SU-DHL-6 (cell line): ENCODE data around the gene AZGP1.
"Not testable (repeated sequence)": the region's sequence is repeated elsewhere in the genome, so short reads cannot be mapped to it uniquely, and the experiment has no call there.

Experiments used
- H2AFZ ChIP-seq: fragments of 200-600 bp; sonication (generic); 2 replicates; pipeline ENCODE4 v1.6.1; 2014; ENCODE audit warnings: low read depth, mild to moderate bottlenecking, moderate library complexity, mixed read lengths, antibody characterized with exemption, low read length; ENCODE audit not compliant: severe bottlenecking
- H3F3A ChIP-seq: fragments of 200-600 bp; shearing (Covaris generic); 2 replicates; pipeline ENCODE4 v1.6.0; 2016; ENCODE audit warnings: antibody characterized with exemption, mild to moderate bottlenecking; ENCODE audit not compliant: insufficient read depth
- H3K27ac ChIP-seq: fragments of 200-600 bp; sonication (generic); 2 replicates; pipeline ENCODE4 v1.5.1; 2016; ENCODE audit warnings: low read depth, mild to moderate bottlenecking, low read length, moderate library complexity, mixed read lengths
- H3K27me3 ChIP-seq: fragments of 200-600 bp; sonication (generic), shearing (Covaris generic); 2 replicates; pipeline ENCODE4 v1.6.0; 2014; ENCODE audit warnings: mild to moderate bottlenecking, low read length
- H3K36me3 ChIP-seq: fragments of 200-600 bp; sonication (generic); 2 replicates; pipeline ENCODE4 v1.6.1; 2014; ENCODE audit warnings: mild to moderate bottlenecking, low read length, mixed read lengths
- H3K4me2 ChIP-seq: fragments of 300-600, 200-600 bp; shearing (Covaris generic), sonication (generic); 2 replicates; pipeline ENCODE4 v1.6.0; 2014; ENCODE audit warnings: low read length, low read depth, mild to moderate bottlenecking; ENCODE audit not compliant: poor library complexity, severe bottlenecking
- H3K4me3 ChIP-seq: fragments of 200-600 bp; sonication (generic); 2 replicates; pipeline ENCODE4 v1.5.1; 2014; ENCODE audit warnings: antibody characterized with exemption, low read length, mild to moderate bottlenecking, mixed read lengths; ENCODE audit not compliant: insufficient read depth, poor library complexity, severe bottlenecking
- H3K79me2 ChIP-seq: fragments of 200-600 bp; sonication (generic); 2 replicates; pipeline ENCODE4 v1.6.1; 2014; ENCODE audit warnings: mild to moderate bottlenecking, low read length, moderate library complexity; ENCODE audit not compliant: insufficient read depth
- H3K9ac ChIP-seq: fragments of 200-600 bp; sonication (generic); 2 replicates; pipeline ENCODE4 v1.7.0; 2014; ENCODE audit warnings: mild to moderate bottlenecking, low read length
- H3K9me2 ChIP-seq: fragments of 200-600 bp; sonication (generic); replicated peaks from 2 replicates; pipeline ENCODE4 v1.6.1; 2014; ENCODE audit warnings: low read length; ENCODE audit not compliant: insufficient read depth
- H3K9me3 ChIP-seq: fragments of 200-600 bp; sonication (generic); 2 replicates; pipeline ENCODE4 v1.6.1; 2014; ENCODE audit warnings: low read length, mixed read lengths; ENCODE audit not compliant: insufficient read depth
- H4K20me1 ChIP-seq: fragments of 200-600 bp; sonication (generic); 2 replicates; pipeline ENCODE4 v1.6.1; 2014; ENCODE audit warnings: low read depth, mild to moderate bottlenecking, antibody characterized with exemption, low read length, moderate library complexity, mixed read lengths
- EZH2phosphoT487 ChIP-seq: fragments of 200-600 bp; sonication (generic), shearing (Covaris generic); conservative IDR thresholded peaks from 2 replicates; pipeline ENCODE4 v1.6.1; 2018; ENCODE audit warnings: mild to moderate bottlenecking, antibody characterized with exemption, low read length, moderate library complexity, mixed read lengths
- TF ChIP-seq, protein P1 (sequence below): fragments of 200-600 bp; sonication (generic); IDR thresholded peaks from one replicate; pipeline ENCODE4 v1.5.1; 2017; ENCODE audit warnings: antibody characterized with exemption, mild to moderate bottlenecking, low read length, moderate library complexity; ENCODE audit not compliant: insufficient read depth, poor library complexity, severe bottlenecking

The AZGP1 gene

DNA sequence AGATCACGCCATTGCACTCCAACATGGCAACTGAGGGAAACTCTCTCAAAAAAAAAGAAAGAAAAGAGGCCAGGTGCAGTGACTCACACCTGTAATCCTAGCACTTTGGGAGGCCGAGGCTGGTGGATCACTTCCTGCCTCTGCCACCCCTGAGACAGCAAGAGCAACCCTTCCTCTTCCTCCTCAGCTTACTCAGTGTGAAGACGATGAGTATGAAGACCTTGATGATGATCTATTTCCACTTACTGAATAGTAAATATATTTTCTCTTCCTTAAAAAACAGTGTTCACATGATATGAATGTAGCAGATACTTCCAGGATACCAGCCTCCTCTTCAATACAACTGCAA is 37.5 kb upstream of the AZGP1 start:
- no peaks in the 10 kb centered on the region; the same call in 1 of the 2 replicates for H3K27me3 ChIP-seq
- no peak overlapping the region for H3K9ac ChIP-seq
- H3K4me2 ChIP-seq, result no peak overlapping the region
- no peaks in the 10 kb centered on the region for H4K20me1 ChIP-seq
- no peaks in the 10 kb centered on the region for H3K9me2 ChIP-seq
- H3K4me3 ChIP-seq, result no peak overlapping the region
- no peak for TF ChIP-seq EZH2phosphoT487
- TF ChIP-seq, protein P1, sequence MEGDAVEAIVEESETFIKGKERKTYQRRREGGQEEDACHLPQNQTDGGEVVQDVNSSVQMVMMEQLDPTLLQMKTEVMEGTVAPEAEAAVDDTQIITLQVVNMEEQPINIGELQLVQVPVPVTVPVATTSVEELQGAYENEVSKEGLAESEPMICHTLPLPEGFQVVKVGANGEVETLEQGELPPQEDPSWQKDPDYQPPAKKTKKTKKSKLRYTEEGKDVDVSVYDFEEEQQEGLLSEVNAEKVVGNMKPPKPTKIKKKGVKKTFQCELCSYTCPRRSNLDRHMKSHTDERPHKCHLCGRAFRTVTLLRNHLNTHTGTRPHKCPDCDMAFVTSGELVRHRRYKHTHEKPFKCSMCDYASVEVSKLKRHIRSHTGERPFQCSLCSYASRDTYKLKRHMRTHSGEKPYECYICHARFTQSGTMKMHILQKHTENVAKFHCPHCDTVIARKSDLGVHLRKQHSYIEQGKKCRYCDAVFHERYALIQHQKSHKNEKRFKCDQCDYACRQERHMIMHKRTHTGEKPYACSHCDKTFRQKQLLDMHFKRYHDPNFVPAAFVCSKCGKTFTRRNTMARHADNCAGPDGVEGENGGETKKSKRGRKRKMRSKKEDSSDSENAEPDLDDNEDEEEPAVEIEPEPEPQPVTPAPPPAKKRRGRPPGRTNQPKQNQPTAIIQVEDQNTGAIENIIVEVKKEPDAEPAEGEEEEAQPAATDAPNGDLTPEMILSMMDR, result no peak
- no peaks in the 10 kb centered on the region for H3K36me3 ChIP-seq
- no peak overlapping the region for H2AFZ ChIP-seq
- H3K79me2 ChIP-seq, result peaks cover 27% of the 10 kb centered on the region
- H3K9me3 ChIP-seq, result no peaks in the 10 kb centered on the region
- H3F3A ChIP-seq, result no peaks in the 10 kb centered on the region
- H3K27ac ChIP-seq, result no peak overlapping the region

DNA sequence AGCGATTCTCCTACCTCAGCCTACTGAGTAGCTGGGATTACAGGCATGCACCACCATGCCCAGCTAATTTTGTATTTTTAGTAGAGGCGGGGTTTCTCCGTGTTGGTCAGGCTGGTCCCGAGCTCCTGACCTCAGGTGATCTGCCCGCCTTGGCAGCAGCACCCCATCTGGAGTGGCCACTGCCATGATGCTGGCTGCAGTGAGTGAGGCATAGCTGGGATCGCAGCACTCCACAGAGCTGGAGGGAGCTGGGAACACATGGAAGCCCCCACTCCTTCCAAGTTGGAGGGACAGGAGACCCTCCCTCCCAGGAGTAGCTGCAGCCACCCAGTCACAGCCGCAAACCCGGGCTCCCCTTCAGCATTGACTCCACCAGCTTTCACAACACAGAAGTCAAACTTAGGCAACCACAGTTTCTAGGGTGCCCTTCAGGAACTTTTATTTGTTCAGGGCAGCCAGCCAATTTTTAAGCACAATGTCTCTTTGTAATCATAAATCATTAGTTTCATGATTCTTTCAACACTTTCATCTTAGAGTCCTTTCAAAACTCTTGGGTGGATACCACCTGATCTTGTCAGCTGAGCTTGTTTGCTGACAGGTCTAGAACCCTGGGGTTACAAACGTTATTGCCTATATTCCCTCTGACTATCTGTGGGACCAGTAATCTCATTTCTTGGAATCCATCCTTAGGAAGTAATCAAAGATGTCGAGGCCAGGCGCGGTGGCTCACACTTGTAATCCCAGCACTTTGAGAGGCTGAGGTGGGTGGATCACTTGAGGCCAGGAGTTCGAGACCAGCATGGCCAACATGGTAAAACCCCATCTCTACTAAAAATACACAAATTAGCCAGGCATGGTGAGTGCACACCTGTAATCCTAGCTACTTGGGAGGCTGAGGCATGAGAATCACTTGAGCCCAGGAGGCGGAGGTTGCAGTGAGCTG is 36.8 kb upstream of the AZGP1 start:
- H3K27ac ChIP-seq, H3F3A ChIP-seq, H3K27me3 ChIP-seq, H3K9ac ChIP-seq, H4K20me1 ChIP-seq, H2AFZ ChIP-seq, H3K4me3 ChIP-seq, H3K9me2 ChIP-seq, H3K36me3 ChIP-seq, H3K4me2 ChIP-seq, H3K9me3 ChIP-seq: not testable (repeated sequence)
- peaks cover 21% of the 10 kb centered on the region for H3K79me2 ChIP-seq

DNA sequence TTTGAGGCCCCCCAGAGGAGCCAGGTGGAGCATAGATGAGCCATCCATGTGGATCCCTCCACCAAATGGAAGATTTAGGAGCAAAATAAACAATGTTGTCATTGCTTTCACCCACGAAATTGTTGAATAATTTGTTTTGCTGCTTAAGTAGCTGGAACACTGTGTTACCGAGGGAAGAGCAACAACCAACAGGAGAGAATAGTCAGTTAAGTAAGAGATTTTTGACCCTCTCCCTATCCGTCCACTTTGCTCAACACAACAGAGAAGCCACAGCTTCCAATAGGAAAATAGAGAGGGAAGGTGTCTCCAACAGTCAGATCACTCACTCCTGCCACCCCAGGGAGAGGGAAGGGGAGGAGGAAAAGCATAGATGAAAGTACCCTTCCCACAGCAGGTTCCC is 35.7 kb upstream of the AZGP1 start:
- Histone ChIP-seq H2AFZ (no peak overlapping the region), H3K27me3 (no peaks in the 10 kb centered on the region; the same call in 1 of the 2 replicates), H4K20me1 (no peaks in the 10 kb centered on the region), H3K79me2 (peaks cover 10% of the 10 kb centered on the region), H3K4me3 (no peak overlapping the region), H3K9ac (no peak overlapping the region), H3F3A (no peaks in the 10 kb centered on the region), H3K36me3 (no peaks in the 10 kb centered on the region), H3K4me2 (no peak overlapping the region), H3K27ac (no peak overlapping the region), H3K9me2 (no peaks in the 10 kb centered on the region), H3K9me3 (no peaks in the 10 kb centered on the region)
- TF ChIP-seq EZH2phosphoT487, result no peak

DNA sequence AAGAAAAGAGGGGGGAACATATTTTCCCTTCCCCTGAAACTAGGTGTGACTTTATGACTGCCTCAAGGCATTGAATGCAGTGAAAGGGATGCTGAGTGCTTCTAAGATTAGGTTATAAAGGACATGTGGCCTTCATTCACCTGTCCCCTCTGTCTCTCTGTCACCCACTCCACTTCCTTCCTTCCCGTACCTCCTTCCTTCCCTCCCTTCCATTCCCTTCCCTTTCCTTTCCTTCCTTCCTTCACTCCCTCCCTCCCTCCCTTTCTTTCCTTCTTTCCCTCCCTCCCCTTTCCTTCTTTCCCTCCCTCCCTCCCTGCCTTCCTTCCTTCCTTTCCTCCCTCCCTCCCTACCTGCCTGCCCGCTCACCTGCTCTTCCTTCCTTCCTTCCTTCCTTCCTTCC is 35.1 kb upstream of the AZGP1 start:
- Histone ChIP-seq H3K9me3 (no peaks in the 10 kb centered on the region), H3K9ac (no peak overlapping the region), H3F3A (no peaks in the 10 kb centered on the region), H3K27me3 (no peaks in the 10 kb centered on the region; the same call in 1 of the 2 replicates), H2AFZ (no peak overlapping the region), H3K36me3 (no peaks in the 10 kb centered on the region), H3K9me2 (no peaks in the 10 kb centered on the region), H3K79me2 (peaks cover 3% of the 10 kb centered on the region), H3K4me2 (no peak overlapping the region), H3K4me3 (no peak overlapping the region), H3K27ac (no peak overlapping the region), H4K20me1 (no peaks in the 10 kb centered on the region)
- TF ChIP-seq, protein P1, result no peak
- no peak for TF ChIP-seq EZH2phosphoT487

DNA sequence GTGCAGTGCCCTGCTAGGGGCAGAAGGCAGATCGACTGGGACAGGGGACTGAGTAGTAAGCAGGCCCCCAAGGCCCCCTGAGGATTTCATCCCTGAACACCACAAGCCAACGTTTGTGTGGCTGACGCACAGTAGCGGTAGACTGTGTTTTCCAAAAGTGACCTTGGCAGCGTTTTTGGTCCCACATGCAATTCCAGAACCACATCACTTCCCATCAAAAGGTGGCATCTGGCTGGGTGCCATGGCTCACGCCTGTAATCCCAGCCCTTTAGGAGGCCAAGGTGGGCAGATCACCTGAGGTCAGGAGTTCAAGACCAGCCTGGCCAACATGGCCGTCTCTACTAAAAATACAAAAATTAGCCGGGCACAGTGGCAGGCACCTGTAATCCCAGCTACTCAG is 34.1 kb upstream of the AZGP1 start:
- not testable (repeated sequence) for H3K36me3 ChIP-seq, H3F3A ChIP-seq, H3K4me2 ChIP-seq, H2AFZ ChIP-seq, H3K79me2 ChIP-seq, H3K9ac ChIP-seq, H3K9me2 ChIP-seq, H3K27ac ChIP-seq, H3K9me3 ChIP-seq, H3K27me3 ChIP-seq, H3K4me3 ChIP-seq, H4K20me1 ChIP-seq
